Thoracic aorta (tissue), 2 donors: ENCODE data around the gene FBN2. TPM values are rescaled to one million over a fixed set of nuclear protein-coding genes. Genes with fewer than 3 reads are reported as not detected.

Source experiments
- ATAC-seq: fragments of 150-250 bp; one replicate; pipeline ENCODE4 v1.8.0; 2017; ENCODE audit warnings: low read depth; ENCODE audit not compliant: insufficient number of reproducible peaks, low FRiP score
- DNase-seq: peaks from one replicate; pipeline ENCODE4 v3.0.0-alpha.2; 2020; ENCODE audit warnings: low spot score
- H3K27ac ChIP-seq, 2 donors: fragments of 200-600 bp; sonication (generic); 1 replicate in 1 of 2; 2 replicates in 1 of 2; pipeline ENCODE4 v1.5.1; 2016; ENCODE audit warnings: mild to moderate bottlenecking in 2 of 2, moderate library complexity in 2 of 2
- H3K27me3 ChIP-seq: fragments of 200-600 bp; sonication (generic); replicated peaks from 2 replicates; pipeline ENCODE4 v1.6.0; 2016; ENCODE audit warnings: mild to moderate bottlenecking; ENCODE audit not compliant: insufficient read depth
- H3K36me3 ChIP-seq: fragments of 200-600 bp; sonication (generic); one replicate; pipeline ENCODE4 v1.5.1; 2016
- H3K4me1 ChIP-seq, 2 donors: fragments of 200-600 bp; sonication (generic); 1 replicate in 1 of 2; 2 replicates in 1 of 2; pipeline versions ENCODE4 v1.5.1 to v1.6.0; 2016; ENCODE audit warnings: low read depth in 2 of 2, mild to moderate bottlenecking in 1 of 2; ENCODE audit not compliant: control insufficient read depth in 1 of 2
- H3K4me3 ChIP-seq: fragments of 200-600 bp; sonication (generic); 2 replicates; pipeline ENCODE4 v1.5.1; 2016; ENCODE audit warnings: mild to moderate bottlenecking
- H3K9me3 ChIP-seq: fragments of 200-600 bp; sonication (generic); 2 replicates; pipeline ENCODE4 v1.5.1; 2016
- total RNA-seq, 2 donors: library from RNA; depleted of rRNA; stranded (reverse); fragments of >200 nt; gene quantifications; one replicate each; pipeline versions ENCODE4 v1.1.0 to v1.2.3, GENCODE V29; 2016
- TF ChIP-seq, protein P1 (sequence below): fragments of 200-600 bp; sonication (generic); IDR thresholded peaks from one replicate; pipeline ENCODE4 v1.5.1; 2019; ENCODE audit warnings: antibody characterized with exemption

FBN2 gene
- total RNA-seq, 2 donors from 2014 or later, result 0.68 to 5.8 TPM

DNA sequence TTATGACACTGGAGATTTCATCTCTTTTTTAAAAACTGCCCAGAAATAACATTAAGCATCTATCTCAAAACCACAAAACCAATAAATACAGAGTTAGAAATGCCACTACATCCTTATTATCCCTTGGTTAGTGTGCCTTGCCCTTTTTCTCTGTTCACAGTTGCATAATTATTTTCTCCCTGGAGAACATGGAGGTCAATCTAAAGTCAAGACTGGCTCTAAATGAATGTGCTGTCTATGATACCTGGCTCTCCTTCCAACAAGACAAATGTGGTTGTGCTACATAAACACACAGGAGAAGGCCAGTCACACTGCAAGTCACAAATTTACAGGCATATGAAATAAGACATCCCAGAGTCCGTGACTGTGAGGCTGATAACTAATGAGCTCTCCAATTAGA, 2.8 kb downstream of the FBN2 start:
- H3K4me3 ChIP-seq, result no peak overlapping the region
- H3K27ac ChIP-seq, result no peak overlapping the region
- no peak for ATAC-seq
- no peaks in the 10 kb centered on the region for H3K9me3 ChIP-seq
- no peaks in the 10 kb centered on the region for H3K27me3 ChIP-seq
- no peaks in the 10 kb centered on the region for H3K36me3 ChIP-seq
- DNase-seq, result no peak
- H3K4me1 ChIP-seq, result peaks cover 0 to 18% of the 10 kb centered on the region in 2 donors
- TF ChIP-seq, protein P1, sequence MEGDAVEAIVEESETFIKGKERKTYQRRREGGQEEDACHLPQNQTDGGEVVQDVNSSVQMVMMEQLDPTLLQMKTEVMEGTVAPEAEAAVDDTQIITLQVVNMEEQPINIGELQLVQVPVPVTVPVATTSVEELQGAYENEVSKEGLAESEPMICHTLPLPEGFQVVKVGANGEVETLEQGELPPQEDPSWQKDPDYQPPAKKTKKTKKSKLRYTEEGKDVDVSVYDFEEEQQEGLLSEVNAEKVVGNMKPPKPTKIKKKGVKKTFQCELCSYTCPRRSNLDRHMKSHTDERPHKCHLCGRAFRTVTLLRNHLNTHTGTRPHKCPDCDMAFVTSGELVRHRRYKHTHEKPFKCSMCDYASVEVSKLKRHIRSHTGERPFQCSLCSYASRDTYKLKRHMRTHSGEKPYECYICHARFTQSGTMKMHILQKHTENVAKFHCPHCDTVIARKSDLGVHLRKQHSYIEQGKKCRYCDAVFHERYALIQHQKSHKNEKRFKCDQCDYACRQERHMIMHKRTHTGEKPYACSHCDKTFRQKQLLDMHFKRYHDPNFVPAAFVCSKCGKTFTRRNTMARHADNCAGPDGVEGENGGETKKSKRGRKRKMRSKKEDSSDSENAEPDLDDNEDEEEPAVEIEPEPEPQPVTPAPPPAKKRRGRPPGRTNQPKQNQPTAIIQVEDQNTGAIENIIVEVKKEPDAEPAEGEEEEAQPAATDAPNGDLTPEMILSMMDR, result no peak

DNA sequence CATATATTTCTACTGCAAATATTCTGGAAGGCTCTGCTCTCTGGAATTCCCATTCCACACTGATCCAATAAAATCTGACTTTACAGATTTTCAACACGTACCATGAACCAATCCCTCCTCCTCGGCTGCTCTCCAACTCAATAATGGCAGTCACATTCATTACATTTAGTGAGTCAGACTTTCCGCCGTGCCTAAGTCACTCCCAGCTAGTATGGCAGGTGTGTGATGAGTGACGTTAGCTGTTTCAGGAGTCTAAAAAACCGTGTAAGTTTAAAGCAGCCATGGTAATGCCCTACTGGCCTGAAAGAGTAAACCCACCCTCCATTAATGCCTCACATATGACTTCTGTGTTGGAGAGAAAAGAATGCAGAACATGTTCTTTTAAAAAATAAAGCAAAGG, 3.3 kb downstream of the FBN2 start:
- no peak overlapping the region for H3K27ac ChIP-seq
- ATAC-seq (no peak), DNase-seq (no peak)
- no peaks in the 10 kb centered on the region for H3K9me3 ChIP-seq
- H3K36me3 ChIP-seq, result no peaks in the 10 kb centered on the region
- no peaks in the 10 kb centered on the region for H3K27me3 ChIP-seq
- TF ChIP-seq, protein P1, result no peak
- H3K4me3 ChIP-seq, result no peak overlapping the region
- H3K4me1 ChIP-seq, result peaks cover 0 to 18% of the 10 kb centered on the region in 2 donors

DNA sequence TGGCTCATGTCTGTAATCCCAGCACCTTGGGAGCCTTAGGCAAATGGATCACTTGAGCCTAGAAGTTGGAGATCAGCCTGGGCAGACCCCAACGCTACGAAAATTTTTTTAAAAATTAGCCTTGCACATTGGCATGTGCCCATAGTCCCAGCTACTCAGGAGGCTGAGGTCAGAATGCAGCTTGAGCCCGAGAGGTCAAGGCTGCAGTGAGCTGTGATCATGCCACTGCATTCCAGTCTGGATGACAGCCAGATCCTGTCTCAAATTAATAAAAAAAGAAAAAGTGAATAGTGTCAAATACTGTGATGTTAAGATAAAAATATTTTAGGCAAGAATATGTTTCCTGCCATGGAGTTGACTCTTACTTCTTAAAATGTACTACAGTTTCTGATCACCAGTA, 5.3 kb downstream of the FBN2 start:
- H3K27me3 ChIP-seq, result no peaks in the 10 kb centered on the region
- peaks cover 0 to 18% of the 10 kb centered on the region in 2 donors for H3K4me1 ChIP-seq
- H3K9me3 ChIP-seq, result no peaks in the 10 kb centered on the region
- no peak overlapping the region for H3K27ac ChIP-seq
- DNase-seq, result no peak
- H3K36me3 ChIP-seq, result no peaks in the 10 kb centered on the region
- no peak for ATAC-seq
- TF ChIP-seq, protein P1, result no peak
- H3K4me3 ChIP-seq, result no peak overlapping the region

DNA sequence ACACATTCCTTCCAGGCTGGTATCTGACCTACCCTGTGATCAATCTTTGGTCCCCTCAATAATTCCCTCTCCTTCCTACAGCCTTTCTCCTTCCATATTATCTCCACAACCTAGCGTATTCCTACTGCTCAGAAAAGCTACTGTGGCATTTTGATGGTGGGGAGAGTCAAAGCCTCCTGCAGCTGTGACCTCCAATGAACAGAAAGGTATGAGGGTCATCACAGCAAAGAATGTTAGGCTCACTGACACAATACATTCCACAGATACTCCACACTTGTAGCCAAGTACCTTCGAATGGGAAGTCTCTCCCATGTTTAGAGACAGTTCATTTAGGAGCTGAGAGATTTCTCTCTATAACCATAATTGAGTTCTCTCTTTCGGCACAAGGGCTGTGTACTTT, 5.9 kb downstream of the FBN2 start:
- Histone ChIP-seq H3K9me3 (no peaks in the 10 kb centered on the region), H3K27me3 (no peaks in the 10 kb centered on the region), H3K36me3 (no peaks in the 10 kb centered on the region), H3K4me1 (peaks cover 0 to 17% of the 10 kb centered on the region in 2 donors), H3K4me3 (no peak overlapping the region), H3K27ac (no peak overlapping the region)
- TF ChIP-seq, protein P1, result no peak
- ATAC-seq (no peak), DNase-seq (no peak)

DNA sequence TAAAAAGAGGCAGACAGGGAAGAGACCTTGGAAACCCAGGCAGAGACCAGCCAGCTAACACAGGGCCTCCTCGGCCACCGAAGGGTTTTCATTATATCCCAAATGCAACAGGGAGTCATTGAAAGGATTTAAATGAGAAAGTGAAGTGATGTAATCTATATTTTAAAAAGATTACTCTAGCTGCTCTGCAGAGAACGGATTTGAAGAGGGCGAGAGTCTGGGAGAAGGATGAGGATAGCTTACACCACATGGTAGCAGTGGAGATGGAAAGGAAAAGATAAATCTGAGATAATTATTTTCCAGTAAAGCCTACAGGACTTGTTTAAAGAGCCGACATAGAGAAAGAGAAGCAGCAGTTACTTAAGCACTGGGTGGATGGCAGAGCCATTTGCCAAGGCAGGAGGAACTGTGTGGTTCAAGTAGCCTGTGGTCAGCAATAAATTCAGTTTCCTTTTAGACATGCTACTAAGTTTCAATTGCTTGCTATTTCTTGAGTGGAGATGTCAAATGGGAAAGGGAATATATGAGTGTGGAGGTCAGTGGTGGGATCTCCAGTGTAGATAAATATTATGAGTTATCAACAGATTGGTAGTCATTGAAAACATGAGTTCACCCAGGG, 9.3 kb downstream of the FBN2 start:
- H3K27ac ChIP-seq, result no peak overlapping the region
- no peaks in the 10 kb centered on the region for H3K27me3 ChIP-seq
- TF ChIP-seq, protein P1, result no peak
- no peak overlapping the region for H3K4me3 ChIP-seq
- DNase-seq (no peak), ATAC-seq (no peak)
- peaks cover 0 to 7% of the 10 kb centered on the region in 2 donors for H3K4me1 ChIP-seq
- H3K9me3 ChIP-seq, result no peaks in the 10 kb centered on the region
- H3K36me3 ChIP-seq, result no peaks in the 10 kb centered on the region
